Caki2 (cell line): ENCODE measurements around the gene BTBD3. TPM values are rescaled to one million over a fixed set of nuclear protein-coding genes. Genes with fewer than 3 reads are reported as not detected.

Experiments
- DNase-seq: peaks from one replicate; pipeline ENCODE4 v3.0.0-alpha.2; 2015; ENCODE audit warnings: low read depth
- in situ Hi-C: cut with HindIII; loops from 2 replicates; pipeline ENCODE4 v1.10.0; 2016; ENCODE audit warnings: low sequenced_read_pairs, low pct_unique_long_range_greater_than_20kb, mixed read lengths
- total RNA-seq: library from RNA; depleted of rRNA; stranded (reverse); fragments of >200 nt; shearing (Covaris generic); gene quantifications from 2 replicates; pipeline ENCODE4 v1.2.3, GENCODE V29; 2014; ENCODE audit warnings: low replicate concordance

The BTBD3 gene
- total RNA-seq, 1 experiment from 2014 or later: 21.7 TPM

GRCh38 chr20:11907621-11908020, 10.1 kb upstream of the BTBD3 start:
- DNase-seq: no peak
- in situ Hi-C loops: no loop called here

- in situ Hi-C loops: no loop called here
- no peak for DNase-seq
These were observed 5.6 kb upstream of the BTBD3 start for GRCh38 chr20:11912013-11912658.

- no peak for DNase-seq
- in situ Hi-C loops: no loop called here
These were observed 4.9 kb upstream of the BTBD3 start for GRCh38 chr20:11912659-11913415.

GRCh38 chr20:11918391-11918845, 725 bp downstream of the BTBD3 start:
- DNase-seq: no peak
- in situ Hi-C loops: no loop called here

- in situ Hi-C loops: no loop called here
- no peak for DNase-seq
These were observed 1.3 kb downstream of the BTBD3 start for GRCh38 chr20:11918981-11919380.

- DNase-seq: no peak
- in situ Hi-C loops: no loop called here
These were observed 1.9 kb downstream of the BTBD3 start for GRCh38 chr20:11919581-11919980.

- in situ Hi-C loops: no loop called here
- no peak for DNase-seq
These were observed 2.4 kb downstream of the BTBD3 start for GRCh38 chr20:11920083-11920482.

GRCh38 chr20:11921321-11921720, 3.6 kb downstream of the BTBD3 start:
- no peak for DNase-seq
- in situ Hi-C loops: no loop called here

- DNase-seq: no peak
- in situ Hi-C loops: no loop called here
These were observed 4.9 kb downstream of the BTBD3 start for GRCh38 chr20:11922561-11922960.

- DNase-seq: no peak
- in situ Hi-C loops: no loop called here
These were observed 7.2 kb downstream of the BTBD3 start for GRCh38 chr20:11924923-11925322.

GRCh38 chr20:11926292-11926998, 8.8 kb downstream of the BTBD3 start:
- no peak for DNase-seq
- in situ Hi-C loops: no loop called here

GRCh38 chr20:11929947-11930346, 12.3 kb downstream of the BTBD3 start:
- in situ Hi-C loops: no loop called here
- no peak for DNase-seq

GRCh38 chr20:11935212-11936154, 17.8 kb downstream of the BTBD3 start:
- in situ Hi-C loops: no loop called here
- DNase-seq: no peak

GRCh38 chr20:11936157-11936556, 18.5 kb downstream of the BTBD3 start:
- DNase-seq: no peak
- in situ Hi-C loops: no loop called here

- in situ Hi-C loops: no loop called here
These were observed 19.5 kb downstream of the BTBD3 start for GRCh38 chr20:11937230-11937629.

GRCh38 chr20:11941593-11942246, 24.0 kb downstream of the BTBD3 start:
- in situ Hi-C loops: no loop called here
- no peak for DNase-seq

More at GRCh38 chr20:11937230-11937629, 19.5 kb downstream of the BTBD3 start:
- DNase-seq: no peak

- no peak for DNase-seq
- in situ Hi-C loops: no loop called here
These were observed 26.1 kb downstream of the BTBD3 start for GRCh38 chr20:11943778-11944177.

- in situ Hi-C loops: no loop called here
- no peak for DNase-seq
These were observed 31.1 kb downstream of the BTBD3 start for GRCh38 chr20:11948806-11949205.
